NCI-H2171 treated with DMSO at 0.1 percent for 48 hours (cell line): ENCODE results near the gene LHFPL6.

ENCODE experiments used
- DNase-seq: peaks from one replicate; lab custom pipeline; 2025; lab: John Stamatoyannopoulos, UW

Gene LHFPL6

GRCh38 chr13:39379667-39380655, 223.0 kb downstream of the LHFPL6 start:
- DNase-seq = no peak

GRCh38 chr13:39379118-39379517, 223.9 kb downstream of the LHFPL6 start:
- no peak for DNase-seq

GRCh38 chr13:39378306-39378705, 224.7 kb downstream of the LHFPL6 start:
- no peak for DNase-seq

- no peak for DNase-seq
These were observed 225.3 kb downstream of the LHFPL6 start for GRCh38 chr13:39377699-39378098.

- no peak for DNase-seq
These were observed 226.9 kb downstream of the LHFPL6 start for GRCh38 chr13:39376076-39376475.

- DNase-seq = no peak
These were observed 227.4 kb downstream of the LHFPL6 start for GRCh38 chr13:39375601-39376000.

GRCh38 chr13:39374741-39375189, 228.2 kb downstream of the LHFPL6 start:
- no peak for DNase-seq

GRCh38 chr13:39373145-39373544, 229.8 kb downstream of the LHFPL6 start:
- no peak for DNase-seq

- DNase-seq = no peak
These were observed 231.3 kb downstream of the LHFPL6 start for GRCh38 chr13:39371706-39372105.

- DNase-seq = no peak
These were observed 232.4 kb downstream of the LHFPL6 start for GRCh38 chr13:39370554-39370953.

- no peak for DNase-seq
These were observed 232.9 kb downstream of the LHFPL6 start for GRCh38 chr13:39370048-39370447.

- no peak for DNase-seq
These were observed 233.7 kb downstream of the LHFPL6 start for GRCh38 chr13:39369161-39369890.

GRCh38 chr13:39365879-39366278, 237.1 kb downstream of the LHFPL6 start:
- DNase-seq = no peak

- DNase-seq = no peak
These were observed 238.0 kb downstream of the LHFPL6 start for GRCh38 chr13:39364947-39365468.

- no peak for DNase-seq
These were observed 239.6 kb downstream of the LHFPL6 start for GRCh38 chr13:39363382-39363772.

GRCh38 chr13:39362652-39363381, 240.2 kb downstream of the LHFPL6 start:
- no peak for DNase-seq

- DNase-seq = no peak
These were observed 249.0 kb downstream of the LHFPL6 start for GRCh38 chr13:39353988-39354387.

GRCh38 chr13:39350461-39350881, 252.5 kb downstream of the LHFPL6 start:
- no peak for DNase-seq

GRCh38 chr13:39349391-39349960, 253.5 kb downstream of the LHFPL6 start:
- no peak for DNase-seq

GRCh38 chr13:39347926-39348901, 254.8 kb downstream of the LHFPL6 start:
- DNase-seq = no peak
